Right atrium auricular region (tissue), 2 donors: ENCODE data around the gene CACUL1. TPM values are rescaled to one million over a fixed set of nuclear protein-coding genes. Genes with fewer than 3 reads are reported as not detected.

Experiments
- DNase-seq: peaks from one replicate; pipeline ENCODE4 v3.0.0-alpha.2; 2019; ENCODE audit warnings: low spot score
- H3K27ac ChIP-seq, 2 donors: fragments of 200-600 bp; sonication (generic); 1 replicate in 1 of 2; 2 replicates in 1 of 2; pipeline ENCODE4 v1.5.1; 2016 to 2019
- H3K27me3 ChIP-seq, 2 donors: fragments of 200-600 bp; sonication (generic); one replicate each; pipeline versions ENCODE4 v1.5.1 to v1.6.0; 2017 to 2019
- H3K36me3 ChIP-seq: fragments of 200-600 bp; sonication (generic); one replicate; pipeline ENCODE4 v1.5.1; 2016
- H3K4me1 ChIP-seq, 2 donors: fragments of 200-600 bp; sonication (generic); one replicate each; pipeline versions ENCODE4 v1.5.1 to v1.6.0; 2017 to 2019
- H3K4me3 ChIP-seq, 2 donors: fragments of 200-600 bp; sonication (generic); 1 replicate in 1 of 2; 2 replicates in 1 of 2; pipeline ENCODE4 v1.5.1; 2017 to 2019; ENCODE audit warnings: mild to moderate bottlenecking in 1 of 2, moderate library complexity in 1 of 2
- H3K9me3 ChIP-seq, 2 donors: fragments of 200-600 bp; sonication (generic); one replicate each; pipeline ENCODE4 v1.5.1; 2019
- CTCF ChIP-seq, 2 donors: fragments of 200-600 bp; sonication (generic); IDR thresholded peaks; one replicate each; pipeline ENCODE4 v1.5.1; 2019; ENCODE audit warnings: antibody characterized with exemption in 2 of 2
- total RNA-seq, 2 donors: library from RNA; depleted of rRNA; stranded (reverse); fragments of >200 nt; gene quantifications; one replicate each; pipeline ENCODE4 v1.1.0, GENCODE V29; 2016

The CACUL1 gene
- total RNA-seq, 2 donors from 2014 or later, result 17.2 to 17.5 TPM

- no peaks in the 10 kb centered on the region for H3K4me1 ChIP-seq
- no peaks in the 10 kb centered on the region for H3K9me3 ChIP-seq
- no peaks in the 10 kb centered on the region for H3K27me3 ChIP-seq
- H3K27ac ChIP-seq, result no peak overlapping the region
- TF ChIP-seq CTCF (IDR thresholded peaks at IDR 0.05), result no peak
- no peaks in the 10 kb centered on the region for H3K36me3 ChIP-seq
- no peak for DNase-seq
- no peak overlapping the region for H3K4me3 ChIP-seq
Observed at GRCh38 chr10:118775478-118775877, 20.7 kb upstream of the CACUL1 start.

- Histone ChIP-seq H3K36me3 (no peaks in the 10 kb centered on the region), H3K27ac (no peak overlapping the region), H3K4me1 (no peaks in the 10 kb centered on the region), H3K27me3 (no peaks in the 10 kb centered on the region), H3K4me3 (no peak overlapping the region), H3K9me3 (no peaks in the 10 kb centered on the region)
- no peak for TF ChIP-seq CTCF (IDR thresholded peaks at IDR 0.05)
- DNase-seq, result no peak
Observed at GRCh38 chr10:118773041-118773440, 18.3 kb upstream of the CACUL1 start.

- DNase-seq, result no peak
- no peak for TF ChIP-seq CTCF (IDR thresholded peaks at IDR 0.05)
- H3K4me1 ChIP-seq, result no peaks in the 10 kb centered on the region
- no peaks in the 10 kb centered on the region for H3K9me3 ChIP-seq
- no peaks in the 10 kb centered on the region for H3K36me3 ChIP-seq
- no peaks in the 10 kb centered on the region for H3K27me3 ChIP-seq
- no peak overlapping the region for H3K27ac ChIP-seq
- no peak overlapping the region for H3K4me3 ChIP-seq
Observed at GRCh38 chr10:118771976-118772375, 17.2 kb upstream of the CACUL1 start.

GRCh38 chr10:118769898-118770600, 15.3 kb upstream of the CACUL1 start:
- no peaks in the 10 kb centered on the region for H3K36me3 ChIP-seq
- no peaks in the 10 kb centered on the region for H3K27me3 ChIP-seq
- no peaks in the 10 kb centered on the region for H3K4me1 ChIP-seq
- H3K9me3 ChIP-seq, result no peaks in the 10 kb centered on the region
- no peak for TF ChIP-seq CTCF (IDR thresholded peaks at IDR 0.05)
- no peak overlapping the region for H3K4me3 ChIP-seq
- no peak overlapping the region for H3K27ac ChIP-seq
- DNase-seq, result no peak

- DNase-seq, result no peak
- TF ChIP-seq CTCF (IDR thresholded peaks at IDR 0.05), result no peak
- no peaks in the 10 kb centered on the region for H3K27me3 ChIP-seq
- H3K9me3 ChIP-seq, result no peaks in the 10 kb centered on the region
- no peaks in the 10 kb centered on the region for H3K4me1 ChIP-seq
- H3K27ac ChIP-seq, result no peak overlapping the region
- H3K36me3 ChIP-seq, result no peaks in the 10 kb centered on the region
- H3K4me3 ChIP-seq, result no peak overlapping the region
Observed at GRCh38 chr10:118768041-118768919, 13.5 kb upstream of the CACUL1 start.
